ENCODE results near the gene NACC2.
"Not testable (repeated sequence)": the region's sequence is repeated elsewhere in the genome, so short reads cannot be mapped to it uniquely, and the experiment has no call there.

The NACC2 gene

DNA sequence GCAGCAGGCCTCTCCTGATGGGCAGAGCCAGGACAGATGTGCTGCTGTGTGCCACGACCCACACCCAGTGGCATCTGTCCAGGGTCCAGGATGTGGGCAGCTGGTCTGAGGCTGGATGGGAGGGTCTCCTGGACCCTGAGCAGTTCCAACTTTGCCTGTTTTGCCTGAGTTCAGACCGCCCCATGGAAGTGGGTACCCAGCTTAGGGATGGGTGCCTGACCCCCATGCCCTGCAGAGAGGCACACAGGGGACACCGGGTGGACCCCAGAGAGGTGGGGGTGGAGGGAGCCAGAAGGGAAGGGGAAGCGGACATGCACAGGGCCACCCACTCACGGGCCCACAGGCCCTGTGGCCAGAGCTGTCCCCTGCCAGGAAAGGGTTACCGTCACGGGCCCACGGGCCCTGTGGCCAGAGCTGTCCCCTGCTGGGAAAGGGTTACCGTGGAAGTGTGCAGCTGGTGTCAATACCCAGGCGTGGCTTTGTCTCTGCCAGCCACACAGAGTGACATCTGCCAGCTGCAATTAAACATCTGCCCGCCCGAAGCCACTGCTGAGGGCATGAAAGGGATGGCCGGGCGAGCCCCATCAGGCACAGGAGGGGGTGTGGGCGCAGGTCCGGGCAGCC is 50.0 kb downstream of the NACC2 start:
- no peak for DNase-seq (ENCODE audit: low spot score)

DNA sequence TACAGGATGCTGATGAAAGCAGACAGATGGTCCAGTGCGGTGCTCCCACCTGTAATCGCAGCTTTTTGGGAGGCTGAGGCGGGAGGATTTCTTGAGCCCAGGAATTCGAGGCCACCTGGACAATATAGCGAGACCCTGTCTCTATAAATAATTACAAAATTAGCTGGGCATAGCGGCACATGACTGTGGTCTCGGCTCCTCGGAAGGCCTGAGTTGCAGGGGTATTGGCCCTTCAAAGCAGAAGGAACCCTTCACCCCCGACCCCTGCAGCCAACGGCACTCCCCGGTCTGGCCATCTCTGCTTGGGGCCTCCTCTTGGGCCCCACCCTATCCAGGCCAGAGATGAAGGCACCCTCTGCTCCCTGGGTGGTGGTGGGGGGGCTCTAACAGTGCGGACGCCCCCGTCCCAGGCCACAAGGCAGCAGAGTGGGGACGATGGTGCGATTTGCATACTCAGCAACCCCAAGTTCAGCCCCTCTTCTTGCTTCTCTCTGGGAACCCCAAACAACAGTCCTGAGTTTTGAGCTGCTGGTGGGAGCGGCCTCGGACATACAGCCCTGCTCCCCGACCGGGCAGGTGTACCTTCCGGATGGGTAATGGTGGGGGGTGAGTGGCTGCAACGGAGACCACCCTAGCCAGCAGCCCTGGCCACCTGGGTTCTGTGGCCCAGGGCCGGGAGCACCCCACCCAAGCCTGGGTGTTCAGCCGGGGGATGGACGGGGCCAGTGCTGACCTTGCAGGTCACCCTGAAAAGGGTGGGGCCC is 50.7 kb downstream of the NACC2 start:
- no peak for DNase-seq (ENCODE audit: low spot score)

DNA sequence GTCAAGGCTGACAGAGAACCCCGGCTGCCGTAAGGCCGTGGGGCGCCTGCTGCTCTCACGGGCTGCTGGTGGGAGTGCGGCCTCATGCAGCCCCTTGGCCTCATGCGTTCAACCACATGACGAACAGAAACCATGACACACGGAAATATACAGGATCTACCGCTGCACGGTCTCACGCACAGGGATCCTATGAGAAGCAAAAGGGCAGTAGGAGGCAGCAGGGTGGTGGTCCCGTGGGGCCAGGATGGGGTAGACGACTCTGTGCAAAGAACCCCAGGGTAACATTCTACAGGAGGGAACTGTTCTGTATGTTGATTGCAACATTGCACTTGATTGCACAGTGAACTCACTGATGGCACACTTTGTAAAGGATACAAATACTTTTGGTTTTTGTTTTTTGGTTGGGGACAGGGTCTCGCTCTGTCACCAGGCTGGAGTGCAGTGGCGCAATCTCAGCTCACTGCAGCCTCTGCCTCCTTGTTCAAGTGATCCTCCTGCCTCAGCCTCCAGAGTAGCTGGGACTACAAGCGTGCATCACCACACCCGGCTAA is 51.6 kb downstream of the NACC2 start:
- no peak for DNase-seq (ENCODE audit: low spot score)

DNA sequence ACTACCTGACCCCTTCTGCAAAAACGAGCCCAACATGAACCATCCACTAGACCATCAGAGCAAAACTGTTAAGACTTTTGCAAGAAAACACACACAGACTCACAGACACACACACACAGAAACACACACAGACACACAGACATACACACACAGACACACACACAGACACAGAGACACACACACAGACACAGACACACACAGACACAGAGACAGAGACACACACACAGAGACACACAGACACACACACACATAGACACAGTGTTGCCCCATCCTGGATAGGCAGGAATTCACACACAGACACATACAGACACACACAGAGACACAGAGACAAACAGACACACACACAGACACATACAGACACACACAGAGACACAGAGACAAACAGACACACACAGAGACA is 52.5 kb downstream of the NACC2 start:
- DNase-seq (ENCODE audit: low spot score): no peak

DNA sequence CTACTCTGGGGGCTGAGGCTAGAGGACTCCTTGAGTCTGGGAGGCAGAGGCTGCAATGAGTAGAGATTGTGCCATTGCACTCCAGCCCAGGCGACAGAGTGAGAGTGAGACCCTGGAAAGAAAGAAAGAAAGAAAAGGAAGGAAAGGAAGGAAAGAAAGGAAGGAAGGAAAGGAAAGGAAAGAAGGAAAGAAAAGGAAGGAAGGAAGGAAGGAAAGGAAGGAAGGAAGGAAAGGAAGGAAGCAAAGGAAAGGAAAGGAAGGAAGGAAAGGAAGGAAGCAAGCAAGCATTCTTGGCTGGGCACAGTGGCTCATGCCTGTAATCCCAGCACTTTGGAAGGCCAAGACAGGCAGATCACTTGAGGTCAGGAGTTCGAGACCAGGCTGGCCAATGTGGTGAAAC is 54.2 kb downstream of the NACC2 start:
- not testable (repeated sequence) for DNase-seq (ENCODE audit: low spot score)

DNA sequence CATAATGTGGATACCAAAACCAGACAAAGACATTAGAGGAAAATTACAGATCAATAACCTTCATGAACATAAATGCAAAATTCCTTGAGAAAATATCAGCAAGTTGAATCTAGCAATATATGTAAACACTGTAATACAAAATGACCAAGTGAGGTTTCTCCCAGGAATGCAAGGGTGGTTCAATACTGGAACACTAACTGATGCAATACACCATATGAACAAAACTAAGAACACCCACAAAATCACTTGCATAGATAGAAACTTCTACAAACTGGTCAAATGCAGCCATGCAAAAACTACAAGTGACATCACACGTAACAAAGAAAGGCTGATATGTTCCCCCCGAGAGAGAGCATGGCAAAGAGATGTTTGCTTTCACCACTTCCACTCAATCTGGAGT is 55.6 kb downstream of the NACC2 start:
- no peak for DNase-seq (ENCODE audit: low spot score)

DNA sequence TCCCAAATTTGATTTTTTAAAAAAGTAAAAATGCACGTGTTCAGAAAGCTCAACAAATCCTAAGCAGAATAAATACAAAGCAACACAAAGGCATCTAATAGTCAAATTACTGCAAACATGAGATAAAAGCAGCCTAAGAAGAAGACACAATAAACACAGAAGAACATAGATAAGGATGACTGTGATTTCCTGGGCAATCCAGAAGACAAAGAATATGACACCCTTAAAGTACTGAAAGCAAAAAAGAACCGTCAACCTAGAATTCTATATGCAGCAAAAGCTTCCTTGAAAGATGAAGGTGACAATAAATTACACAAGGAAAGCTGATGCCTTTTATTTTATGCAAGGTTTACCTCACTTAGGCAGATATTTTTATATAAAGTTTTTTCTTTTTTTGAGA is 58.2 kb downstream of the NACC2 start:
- DNase-seq (ENCODE audit: low spot score): no peak

DNA sequence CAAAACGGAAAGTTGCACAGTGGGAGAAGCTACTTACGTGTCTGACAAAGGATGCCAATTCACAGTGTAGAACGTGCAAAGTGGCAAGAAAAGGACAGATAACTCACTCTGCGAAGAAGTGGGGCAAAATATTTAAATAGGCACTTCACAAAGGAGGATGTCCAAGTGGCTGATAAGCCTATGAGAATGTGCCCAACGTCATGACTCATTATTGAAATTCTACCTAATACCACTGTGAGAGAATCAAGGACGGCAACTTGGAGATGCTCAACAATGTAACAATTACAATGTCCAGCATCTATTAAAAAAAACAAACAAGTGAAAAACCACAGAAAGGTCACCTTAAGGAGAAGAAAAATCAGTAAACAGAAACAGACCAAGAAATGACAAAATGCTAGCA is 59.0 kb downstream of the NACC2 start:
- no peak for DNase-seq (ENCODE audit: low spot score)

DNA sequence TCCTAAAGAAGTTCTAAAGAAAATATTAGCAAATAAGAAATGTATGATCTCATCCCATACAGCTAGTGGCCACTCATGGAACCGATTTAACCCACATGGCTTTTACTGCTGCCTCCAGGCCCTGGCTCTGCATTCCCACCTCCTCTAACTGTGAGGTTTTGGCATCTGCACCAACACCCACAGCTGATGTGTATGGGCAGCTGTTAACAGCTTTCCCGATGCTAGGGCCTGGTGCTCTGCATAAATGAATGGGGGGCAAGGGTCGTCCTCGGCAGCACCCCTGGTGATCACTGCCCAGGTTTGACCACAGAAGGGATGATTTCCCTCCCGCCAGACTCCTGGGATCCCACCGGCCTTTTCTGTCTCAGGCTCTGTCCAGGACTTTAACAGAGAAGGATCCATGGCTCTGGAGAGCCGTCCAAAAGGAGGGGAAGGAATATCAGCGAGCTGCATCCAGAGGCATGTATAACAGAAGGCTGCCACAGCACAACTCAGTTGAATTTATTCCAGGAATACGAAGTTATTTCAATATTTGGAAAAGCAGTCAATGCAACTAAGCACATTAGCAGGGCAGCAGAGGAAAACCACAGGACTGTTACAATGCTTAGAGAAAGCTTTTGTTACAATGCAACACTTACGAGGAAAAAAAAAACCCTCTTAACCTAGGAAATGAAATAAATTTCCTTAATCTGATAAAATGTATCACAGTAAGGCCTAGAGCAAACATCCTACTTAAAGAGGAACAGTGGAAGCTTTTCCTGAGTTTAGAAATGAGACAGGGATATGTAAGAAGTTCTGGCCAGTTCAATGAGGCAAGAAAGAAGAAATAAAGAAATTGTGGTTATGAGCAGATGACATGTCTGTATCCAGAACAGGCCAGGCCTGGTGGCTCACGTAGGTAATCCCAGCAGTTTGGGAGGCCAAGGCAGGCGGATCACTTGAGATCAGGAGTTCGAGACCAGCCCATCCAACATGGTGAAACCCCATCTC is 63.1 kb downstream of the NACC2 start:
- DNase-seq (ENCODE audit: low spot score): no peak

DNA sequence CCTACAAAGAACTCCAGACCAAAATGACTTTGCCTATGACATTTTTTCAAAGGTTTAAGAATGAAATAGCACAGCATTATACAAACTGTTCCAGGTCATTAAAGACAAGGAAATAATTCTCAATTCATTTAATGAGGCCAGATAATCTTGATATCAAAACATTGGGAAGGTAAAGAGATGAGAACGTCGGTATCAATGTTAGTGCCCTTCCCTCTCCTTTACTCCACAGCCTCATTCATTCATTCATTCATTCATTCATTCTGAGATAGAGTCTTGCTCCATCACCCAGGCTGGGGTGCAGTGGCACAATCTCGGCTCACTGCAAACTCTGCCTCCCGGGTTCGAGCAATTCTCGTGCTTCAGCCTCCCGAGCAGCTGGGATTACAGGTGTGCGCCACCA is 64.0 kb downstream of the NACC2 start:
- DNase-seq (ENCODE audit: low spot score): no peak

DNA sequence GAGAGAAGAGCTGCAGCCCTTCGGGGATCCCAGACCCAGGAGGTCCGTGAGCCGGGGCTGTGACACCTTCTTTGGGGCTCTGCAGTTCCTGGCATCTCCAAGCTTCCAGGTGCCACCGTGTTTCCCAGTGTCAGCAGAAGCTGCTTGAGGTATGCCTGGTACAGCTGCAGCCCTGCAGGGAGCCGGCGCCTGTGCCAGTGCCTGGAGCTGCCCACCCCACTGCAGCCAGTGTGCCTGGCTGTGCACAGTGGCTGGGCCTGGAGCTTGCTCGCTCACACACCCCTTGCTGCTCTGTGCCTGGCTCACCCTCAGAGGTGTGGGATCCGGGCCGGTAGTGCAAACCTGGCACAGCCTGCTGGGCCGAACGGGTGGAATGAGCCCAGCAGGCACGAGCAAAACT is 65.5 kb downstream of the NACC2 start:
- no peak for DNase-seq (ENCODE audit: low spot score)

DNA sequence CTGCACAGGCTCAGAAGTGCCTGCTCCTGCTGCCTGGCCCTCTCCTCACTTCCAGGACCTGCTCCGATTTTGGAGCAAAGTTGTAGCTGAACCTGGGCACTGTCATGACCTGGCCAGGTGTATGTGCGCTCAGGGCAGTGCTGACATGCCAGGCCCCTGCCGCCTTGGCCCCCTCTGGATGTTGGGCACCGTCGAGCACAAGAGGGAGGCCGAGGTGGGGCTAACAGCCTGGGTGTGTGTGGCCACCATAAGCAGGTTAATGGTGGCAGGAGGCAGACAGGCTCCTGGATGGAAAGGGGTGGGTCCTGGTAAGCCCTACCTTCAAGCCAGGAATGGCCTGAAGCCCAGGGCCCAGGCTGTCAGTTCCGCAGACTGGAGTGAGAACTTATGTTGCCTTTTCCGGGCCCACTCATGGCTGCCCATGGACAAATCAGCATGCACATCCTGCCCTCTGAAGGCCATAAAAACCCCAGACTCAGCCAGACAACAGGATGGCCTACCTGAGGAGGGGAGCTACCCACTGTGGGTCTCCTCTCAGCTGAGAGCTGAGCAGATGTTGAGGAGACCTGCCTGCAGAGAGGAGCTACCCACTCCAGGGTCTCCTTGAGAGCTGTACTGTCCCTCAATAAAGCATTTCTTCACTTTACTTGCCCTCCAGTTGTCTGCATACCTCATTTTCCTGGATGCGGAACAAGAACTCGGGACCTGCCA is 66.2 kb downstream of the NACC2 start:
- no peak for DNase-seq (ENCODE audit: low spot score)

DNA sequence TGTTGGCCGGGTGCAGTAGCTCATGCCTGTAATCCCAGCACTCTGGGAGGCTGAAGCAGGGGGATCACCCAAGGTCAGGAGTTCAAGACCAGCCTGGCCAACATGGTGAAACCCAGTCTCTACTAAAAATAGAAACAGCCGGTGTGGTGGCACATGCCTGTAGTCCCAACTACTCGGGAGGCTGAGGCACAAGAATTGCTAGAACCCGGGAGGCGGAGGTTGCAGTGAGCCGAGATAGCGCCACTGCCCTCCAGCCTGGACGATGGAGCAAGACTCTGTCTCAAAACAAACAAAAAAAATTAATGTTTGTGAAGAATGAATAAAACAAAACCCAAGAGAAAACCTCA is 68.2 kb downstream of the NACC2 start:
- not testable (repeated sequence) for DNase-seq (ENCODE audit: low spot score)

DNA sequence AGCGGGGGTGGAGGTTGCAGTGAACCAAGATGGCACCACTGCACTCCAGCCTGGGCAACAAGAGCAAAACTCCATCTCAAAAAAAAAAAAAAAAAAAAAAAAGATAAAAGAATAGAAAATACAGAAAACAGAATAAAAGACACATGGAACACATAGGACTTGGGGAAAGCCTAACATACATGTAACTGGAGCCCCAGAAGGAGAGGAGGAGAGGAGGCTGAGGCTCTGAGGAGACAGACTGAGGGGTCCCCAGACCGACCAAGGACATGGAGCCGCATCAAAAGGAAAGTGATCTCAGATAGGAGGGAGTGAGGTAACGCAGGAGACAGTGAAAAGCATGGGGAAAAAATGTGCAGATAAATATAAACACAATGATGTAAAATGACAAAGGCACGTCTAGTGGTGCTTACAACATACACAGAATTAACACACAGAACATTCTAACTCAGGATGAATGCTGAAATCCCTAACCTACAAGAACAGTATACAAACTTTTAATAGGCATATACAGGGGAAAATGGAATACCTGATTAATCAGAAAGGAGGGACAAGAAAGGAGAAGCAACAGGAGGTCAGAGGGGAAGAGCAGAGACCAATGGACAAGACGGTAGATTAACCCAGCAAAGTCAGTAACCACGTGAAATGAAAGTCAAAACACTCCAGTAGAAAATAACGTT is 68.7 kb downstream of the NACC2 start:
- no peak for DNase-seq (ENCODE audit: low spot score)

DNA sequence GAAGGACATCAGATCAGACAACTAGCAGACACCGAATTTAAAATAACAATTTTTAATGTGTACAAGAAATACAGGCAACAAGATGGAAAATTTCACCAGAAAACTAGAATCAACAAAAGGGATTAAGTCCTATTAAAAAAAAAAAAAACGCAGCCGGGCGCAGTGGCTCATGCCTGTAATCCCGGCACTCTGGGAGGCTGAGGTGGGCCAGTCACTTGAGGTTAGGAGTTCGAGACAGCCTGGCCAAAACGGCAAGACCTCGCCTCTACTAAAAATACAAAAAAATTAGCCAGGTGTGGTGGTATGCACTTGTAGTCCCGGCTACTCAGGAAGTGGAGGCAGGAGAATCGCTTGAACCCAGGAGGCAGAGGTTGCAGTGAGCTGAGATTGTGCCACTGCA is 69.6 kb downstream of the NACC2 start:
- DNase-seq (ENCODE audit: low spot score): no peak

DNA sequence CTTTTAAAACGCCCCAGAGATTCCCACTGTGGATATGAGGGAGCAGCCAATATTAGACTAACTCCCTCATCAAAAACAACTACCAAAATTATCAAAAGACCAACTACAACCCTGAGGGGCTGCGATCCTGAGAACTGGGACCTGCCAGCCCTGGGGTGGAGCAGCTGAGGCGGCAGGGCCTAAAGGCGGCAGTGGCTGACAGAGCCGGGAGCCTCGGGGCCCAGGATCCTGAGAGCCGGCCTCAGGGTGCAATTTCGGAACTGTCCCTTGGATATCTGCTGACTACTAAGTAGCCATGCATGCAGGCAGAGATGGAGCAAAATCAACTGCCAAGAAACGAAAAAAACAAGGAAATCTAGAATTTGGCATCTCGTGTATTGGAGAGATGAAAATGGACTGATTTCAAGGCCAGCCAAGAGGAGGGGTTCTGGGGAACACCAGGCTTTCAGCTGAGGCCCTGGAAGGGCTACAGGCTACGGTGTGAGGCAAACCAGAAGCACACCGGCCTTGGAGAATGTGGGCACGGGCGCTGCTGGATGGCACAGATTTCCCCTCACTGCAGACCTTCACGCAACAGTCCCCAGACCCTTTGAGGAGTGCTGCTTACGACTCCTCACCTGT is 70.3 kb downstream of the NACC2 start:
- no peak for DNase-seq (ENCODE audit: low spot score)

DNA sequence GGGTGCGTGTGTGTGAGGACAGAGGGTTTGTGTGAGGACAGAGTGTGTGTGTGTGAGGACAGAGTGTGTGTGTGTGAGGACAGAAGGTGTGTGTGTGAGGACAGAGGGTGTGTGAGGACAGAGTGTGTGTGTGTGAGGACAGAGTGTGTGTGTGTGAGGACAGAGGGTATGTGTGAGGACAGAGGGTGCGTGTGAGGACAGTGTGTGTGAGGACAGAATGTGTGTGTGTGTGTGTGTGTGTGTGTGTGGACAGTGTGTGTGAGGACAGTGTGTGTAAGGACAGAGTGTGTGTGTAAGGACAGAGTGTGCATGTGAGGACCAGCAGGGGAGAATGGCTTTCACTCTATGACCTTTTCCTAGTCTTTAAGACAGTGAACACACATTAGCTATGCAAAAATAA is 70.8 kb downstream of the NACC2 start:
- no peak for DNase-seq (ENCODE audit: low spot score)

DNA sequence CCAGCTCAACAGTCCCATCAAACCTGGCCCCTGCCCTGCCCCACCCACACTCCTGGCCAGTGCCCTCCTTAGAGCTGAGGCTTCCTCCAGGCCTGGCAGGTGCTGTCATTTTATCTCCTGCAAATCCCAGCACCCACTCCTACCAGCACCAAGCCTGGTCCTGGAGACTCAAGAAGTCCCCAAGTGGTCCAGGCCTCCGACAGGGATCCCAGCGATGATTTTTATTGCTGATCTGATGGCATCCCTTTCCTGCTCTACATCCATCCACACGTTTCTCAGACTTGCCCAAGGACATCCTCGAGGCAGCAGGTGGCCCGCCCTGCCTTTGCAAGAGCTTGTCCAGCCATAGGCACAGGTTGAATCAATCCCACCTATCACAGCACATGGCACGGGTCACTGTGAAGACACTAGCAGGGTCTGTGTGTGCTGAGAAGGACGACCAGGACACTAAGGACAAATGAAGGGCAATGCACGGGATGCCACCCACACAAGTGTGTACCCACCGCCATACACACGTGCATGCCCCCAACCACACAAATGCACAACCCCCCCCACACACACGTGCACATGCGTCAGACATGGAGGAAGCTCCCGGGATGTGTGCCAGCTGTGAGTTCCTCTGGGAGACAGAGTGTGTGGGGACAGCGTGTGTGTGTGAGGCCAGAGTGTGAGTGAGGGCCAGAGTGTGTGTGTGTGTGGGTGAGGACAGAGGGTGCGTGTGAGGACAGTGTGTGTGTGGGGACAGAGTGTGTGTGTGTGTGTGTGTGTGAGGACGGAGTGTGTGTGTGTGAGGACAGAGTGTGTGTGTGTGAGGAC is 71.5 kb downstream of the NACC2 start:
- no peak for DNase-seq (ENCODE audit: low spot score)

DNA sequence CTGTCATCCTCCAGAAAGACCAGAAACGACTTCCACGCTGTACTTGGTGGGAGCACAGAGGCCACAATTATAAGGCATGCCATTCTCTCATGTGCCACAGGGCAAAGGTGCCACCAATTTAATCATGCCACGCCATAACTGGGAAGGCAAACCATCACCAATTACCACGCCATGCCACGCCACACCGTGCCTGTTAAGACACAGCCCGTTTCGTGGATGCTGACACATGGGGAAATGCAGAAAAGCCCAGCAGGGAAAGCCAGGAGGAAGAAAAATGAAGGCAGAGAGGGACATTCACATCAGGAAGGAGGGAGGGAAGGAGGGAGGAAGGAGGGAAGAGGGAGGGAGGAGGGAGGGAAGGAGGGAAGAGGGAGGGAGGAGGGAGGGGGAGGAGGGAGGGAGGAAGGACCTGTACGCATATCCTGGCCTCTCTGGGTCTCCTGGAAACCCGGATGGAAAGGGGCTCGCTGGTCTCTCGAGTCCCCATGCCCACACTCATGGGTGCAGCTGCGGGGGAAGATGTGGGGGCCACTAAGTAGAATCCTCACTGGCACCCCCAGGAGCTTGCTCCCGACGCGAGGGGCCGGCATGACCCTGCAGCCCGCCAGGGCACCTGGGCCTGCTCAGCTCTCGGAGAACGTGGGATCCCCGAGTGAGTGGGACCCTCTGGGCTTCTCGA is 72.2 kb downstream of the NACC2 start:
- no peak for DNase-seq (ENCODE audit: low spot score)

All from RKO (cell line).